HepG2 (cell line): Measurements from ENCODE around the gene FDPS. TPM values are rescaled to one million over a fixed set of nuclear protein-coding genes. Genes with fewer than 3 reads are reported as not detected.

Source experiments
- AGO1 ChIP-seq: fragments of 200-400 bp; formaldehyde crosslinking; IDR thresholded peaks from 2 replicates; pipeline ENCODE4 v1.6.1; 2017; ENCODE audit warnings: mild to moderate bottlenecking, low read depth, low read length, moderate library complexity; ENCODE audit not compliant: poor library complexity, severe bottlenecking
- ATF7-NPFF ChIP-seq: sonication (generic); formaldehyde crosslinking; IDR thresholded peaks from 2 replicates; pipeline ENCODE4 v1.8.1; 2023; ENCODE audit warnings: mild to moderate bottlenecking, low read depth, missing genetic modification reagents, moderate library complexity
- CBX5 ChIP-seq: sonication (generic); formaldehyde crosslinking; IDR thresholded peaks from 2 replicates; pipeline ENCODE4 v1.4.0; 2020; ENCODE audit warnings: missing genetic modification reagents, borderline replicate concordance
- DDIT3 ChIP-seq: sonication (generic); formaldehyde crosslinking; IDR thresholded peaks from 2 replicates; pipeline ENCODE4 v1.4.0; 2020; ENCODE audit warnings: mild to moderate bottlenecking, missing genetic modification reagents
- GFI1 ChIP-seq: sonication (generic); formaldehyde crosslinking; IDR thresholded peaks from 2 replicates; pipeline ENCODE4 v1.5.0; 2020; ENCODE audit warnings: missing genetic modification reagents, mild to moderate bottlenecking, borderline replicate concordance
- HMG20B ChIP-seq: conservative IDR thresholded peaks from 2 replicates; pipeline ENCODE4 v1.6.1; 2016; ENCODE audit warnings: missing genetic modification reagents, missing compliant biosample characterization
- HOXA5 ChIP-seq: sonication (generic); formaldehyde crosslinking; IDR thresholded peaks from 2 replicates; pipeline ENCODE4 v1.4.0; 2020; ENCODE audit warnings: missing genetic modification reagents
- IKZF1 ChIP-seq: fragments of 450-650 bp; IDR thresholded peaks from 2 replicates; pipeline ENCODE4 v1.7.1; 2016
- RAD51 ChIP-seq: fragments of 450-650 bp; IDR thresholded peaks from 2 replicates; pipeline ENCODE4 v1.6.1; 2016; ENCODE audit warnings: borderline replicate concordance
- RBFOX2 ChIP-seq: fragments of 200-400 bp; formaldehyde crosslinking; IDR thresholded peaks from 2 replicates; pipeline ENCODE4 v1.6.1; 2017; ENCODE audit warnings: low read depth, mild to moderate bottlenecking, low read length
- REPIN1 ChIP-seq: sonication (generic); formaldehyde crosslinking; IDR thresholded peaks from 2 replicates; pipeline ENCODE4 v1.8.0; 2022; ENCODE audit warnings: missing genetic modification reagents, low read depth, mild to moderate bottlenecking, borderline replicate concordance
- RFXANK ChIP-seq: IDR thresholded peaks from 2 replicates; pipeline ENCODE4 v1.6.1; 2016
- SNRNP70 ChIP-seq: fragments of 200-400 bp; formaldehyde crosslinking; IDR thresholded peaks from 2 replicates; pipeline ENCODE4 v1.6.1; 2017; ENCODE audit warnings: mild to moderate bottlenecking, low read depth, low read length, moderate library complexity
- ZBED4 ChIP-seq: sonication (generic); formaldehyde crosslinking; IDR thresholded peaks from 2 replicates; pipeline ENCODE4 v1.4.0; 2020; ENCODE audit warnings: missing genetic modification reagents, borderline replicate concordance
- ZFAT ChIP-seq: sonication (generic); formaldehyde crosslinking; conservative IDR thresholded peaks from 2 replicates; pipeline ENCODE4 v1.8.1; 2023; ENCODE audit warnings: missing genetic modification reagents, inconsistent platforms
- ZFP82 ChIP-seq: sonication (generic); formaldehyde crosslinking; IDR thresholded peaks from 2 replicates; pipeline ENCODE4 v1.5.1; 2020; ENCODE audit warnings: mild to moderate bottlenecking, missing genetic modification reagents, borderline replicate concordance
- ZNF382 ChIP-seq: sonication (generic); formaldehyde crosslinking; IDR thresholded peaks from 2 replicates; pipeline ENCODE4 v1.5.0; 2020; ENCODE audit warnings: missing genetic modification reagents, mild to moderate bottlenecking, borderline replicate concordance
- ZNF44 ChIP-seq: sonication (generic); formaldehyde crosslinking; IDR thresholded peaks from 2 replicates; pipeline ENCODE4 v1.5.1; 2020; ENCODE audit warnings: mild to moderate bottlenecking, missing genetic modification reagents
- ZNF513 ChIP-seq: sonication (generic); formaldehyde crosslinking; conservative IDR thresholded peaks from 2 replicates; pipeline ENCODE4 v1.5.0; 2020; ENCODE audit warnings: missing genetic modification reagents
- ZNF761 ChIP-seq: sonication (generic); formaldehyde crosslinking; conservative IDR thresholded peaks from 2 replicates; pipeline ENCODE4 v1.4.0; 2020; ENCODE audit warnings: mild to moderate bottlenecking, missing genetic modification reagents
- ZNF768 ChIP-seq: sonication (generic); formaldehyde crosslinking; IDR thresholded peaks from 2 replicates; pipeline ENCODE4 v1.4.0; 2020; ENCODE audit warnings: missing genetic modification reagents
- ZSCAN29 ChIP-seq: sonication (generic); formaldehyde crosslinking; conservative IDR thresholded peaks from 2 replicates; pipeline ENCODE4 v1.4.0; 2020; ENCODE audit warnings: mild to moderate bottlenecking, missing genetic modification reagents
- ZSCAN9 ChIP-seq: IDR thresholded peaks from 2 replicates; pipeline ENCODE4 v1.6.1; 2016; ENCODE audit warnings: borderline replicate concordance
- polyA plus RNA-seq, 8 experiments: library from polyadenylated mRNA; depleted of rRNA in 3 of 8; stranded (reverse) in 7 of 8; unstranded in 1 of 8; fragments of >200 nt; fragmentation: Illumina TruSeq in 4 of 8; extraction: Trizol in 4 of 8; gene quantifications; 2 replicates each; pipeline versions ENCODE4 v1.2.1 to v1.2.3, GENCODE V29; 2011 to 2016; ENCODE audit warnings: low read depth in 4 of 8, missing spikeins in 1 of 8, mixed read lengths in 1 of 8; ENCODE audit not compliant: insufficient read depth in 1 of 8
- total RNA-seq, 5 experiments: library from RNA; depleted of rRNA; stranded (reverse); fragments of >200 nt; fragmentation: Illumina TruSeq; extraction: Trizol; gene quantifications; 2 replicates each; pipeline ENCODE4 v1.2.3, GENCODE V29; 2016; ENCODE audit warnings: low read depth in 1 of 5

The FDPS gene
- total and polyA plus RNA-seq, 2 of the 13 experiments (the other 11 are each of a cell fraction or from before 2014, with no cell fraction given) = 264 to 519 TPM

GRCh38 chr1:155320661-155321617 is 12.3 kb downstream of the FDPS start, which contains the start of gene RUSC1 (continued):
- TF ChIP-seq DDIT3 (no peak), ZSCAN29 (no peak), ZSCAN9 (CRISPR knock-in tag) (no peak), RFXANK (no peak), SNRNP70 (no peak), CBX5 (CRISPR knock-in tag) (no peak), HMG20B (CRISPR knock-in tag) (no peak), RBFOX2 (peak; percentile 82), ZNF382 (no peak), GFI1 (no peak), AGO1 (peak; percentile 97), ZFP82 (no peak), REPIN1 (CRISPR knock-in tag) (no peak; the same call in 1 of the 2 replicates), HOXA5 (no peak), ATF7-NPFF (peak; percentile 43; the same call in 1 of the 2 replicates), RAD51 (no peak), ZNF768 (0 out of 2 replicates have a peak, but pooled peaks have one; percentile 16), ZFAT (CRISPR knock-in tag) (no peak), ZNF44 (CRISPR knock-in tag) (no peak), ZNF761 (CRISPR knock-in tag) (no peak), IKZF1 (no peak), ZBED4 (no peak), ZNF513 (CRISPR knock-in tag) (no peak)
